ENCODE measurements around the gene IGLL1. TPM values are rescaled to one million over a fixed set of nuclear protein-coding genes. Genes with fewer than 3 reads are reported as not detected.

IGLL1 gene
- polyA plus RNA-seq, 1 of the 3 experiments (the other 2 are of a cell fraction), result not detected

DNA sequence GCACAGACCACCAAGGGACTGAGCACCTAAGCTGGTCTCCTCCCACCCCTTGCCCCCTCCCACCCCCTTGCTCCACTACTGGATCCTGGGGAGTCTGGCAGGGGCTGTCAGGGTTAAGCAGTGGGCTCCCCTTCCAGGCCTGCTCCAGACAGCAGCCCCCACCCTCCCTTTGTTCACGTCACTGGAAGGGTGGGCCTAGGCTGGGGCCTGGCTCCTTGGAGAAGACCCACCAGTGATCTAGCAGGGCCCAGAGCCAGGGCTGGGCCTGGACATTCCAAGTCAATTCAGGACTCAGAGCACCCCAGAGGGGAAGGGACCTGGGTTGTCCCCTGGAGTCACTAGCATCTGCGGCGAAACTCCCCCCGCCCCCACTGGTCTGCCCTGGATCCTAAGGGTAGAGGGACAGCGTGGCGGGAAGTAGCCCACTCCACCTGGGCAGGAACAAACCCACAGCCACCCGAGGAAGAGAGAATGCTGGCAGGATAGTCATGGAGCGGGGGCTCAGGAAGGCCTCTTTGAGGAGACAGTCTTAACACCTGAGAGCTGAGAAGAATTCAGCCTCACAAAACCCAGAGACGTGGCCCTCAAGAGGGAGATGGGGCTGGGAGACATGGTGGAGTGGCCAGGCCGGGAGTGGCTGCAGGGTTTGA is 45.8 kb downstream of the IGLL1 start:
- TF ChIP-seq TCF12 (IDR thresholded peaks at IDR 0.05) (no peak), GABPA (IDR thresholded peaks at IDR 0.05; ENCODE audit: low read depth) (no peak), RCOR1 (IDR thresholded peaks at IDR 0.05; ENCODE audit: low read length) (no peak), GATA2 (CRISPR knock-in tag; IDR thresholded peaks at IDR 0.05) (no peak), POLR2AphosphoS5 (IDR thresholded peaks at IDR 0.05; ENCODE audit: low read depth, low read length) (no peak), FOXJ3 (CRISPR knock-in tag; IDR thresholded peaks at IDR 0.05) (no peak), JUND (IDR thresholded peaks at IDR 0.05) (no peak), SIN3A (IDR thresholded peaks at IDR 0.05; ENCODE audit: borderline replicate concordance, low read depth, low read length) (no peak), FOXM1 (IDR thresholded peaks at IDR 0.05; ENCODE audit: low read depth) (no peak), EP300 (IDR thresholded peaks at IDR 0.05; ENCODE audit: borderline replicate concordance in 1 of 2, low read depth in 1 of 2, low read length in 1 of 2) (no peak), MEF2A (IDR thresholded peaks at IDR 0.05; ENCODE audit: borderline replicate concordance, low read depth) (no peak)
- TF ChIP-seq, protein P1, sequence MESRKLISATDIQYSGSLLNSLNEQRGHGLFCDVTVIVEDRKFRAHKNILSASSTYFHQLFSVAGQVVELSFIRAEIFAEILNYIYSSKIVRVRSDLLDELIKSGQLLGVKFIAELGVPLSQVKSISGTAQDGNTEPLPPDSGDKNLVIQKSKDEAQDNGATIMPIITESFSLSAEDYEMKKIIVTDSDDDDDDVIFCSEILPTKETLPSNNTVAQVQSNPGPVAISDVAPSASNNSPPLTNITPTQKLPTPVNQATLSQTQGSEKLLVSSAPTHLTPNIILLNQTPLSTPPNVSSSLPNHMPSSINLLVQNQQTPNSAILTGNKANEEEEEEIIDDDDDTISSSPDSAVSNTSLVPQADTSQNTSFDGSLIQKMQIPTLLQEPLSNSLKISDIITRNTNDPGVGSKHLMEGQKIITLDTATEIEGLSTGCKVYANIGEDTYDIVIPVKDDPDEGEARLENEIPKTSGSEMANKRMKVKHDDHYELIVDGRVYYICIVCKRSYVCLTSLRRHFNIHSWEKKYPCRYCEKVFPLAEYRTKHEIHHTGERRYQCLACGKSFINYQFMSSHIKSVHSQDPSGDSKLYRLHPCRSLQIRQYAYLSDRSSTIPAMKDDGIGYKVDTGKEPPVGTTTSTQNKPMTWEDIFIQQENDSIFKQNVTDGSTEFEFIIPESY (IDR thresholded peaks at IDR 0.05; ENCODE audit: borderline replicate concordance, low read depth), result no peak
- TF ChIP-seq, protein P2, sequence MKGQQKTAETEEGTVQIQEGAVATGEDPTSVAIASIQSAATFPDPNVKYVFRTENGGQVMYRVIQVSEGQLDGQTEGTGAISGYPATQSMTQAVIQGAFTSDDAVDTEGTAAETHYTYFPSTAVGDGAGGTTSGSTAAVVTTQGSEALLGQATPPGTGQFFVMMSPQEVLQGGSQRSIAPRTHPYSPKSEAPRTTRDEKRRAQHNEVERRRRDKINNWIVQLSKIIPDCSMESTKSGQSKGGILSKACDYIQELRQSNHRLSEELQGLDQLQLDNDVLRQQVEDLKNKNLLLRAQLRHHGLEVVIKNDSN (IDR thresholded peaks at IDR 0.05; ENCODE audit: borderline replicate concordance, low read depth), result no peak
- TF ChIP-seq, protein P3, sequence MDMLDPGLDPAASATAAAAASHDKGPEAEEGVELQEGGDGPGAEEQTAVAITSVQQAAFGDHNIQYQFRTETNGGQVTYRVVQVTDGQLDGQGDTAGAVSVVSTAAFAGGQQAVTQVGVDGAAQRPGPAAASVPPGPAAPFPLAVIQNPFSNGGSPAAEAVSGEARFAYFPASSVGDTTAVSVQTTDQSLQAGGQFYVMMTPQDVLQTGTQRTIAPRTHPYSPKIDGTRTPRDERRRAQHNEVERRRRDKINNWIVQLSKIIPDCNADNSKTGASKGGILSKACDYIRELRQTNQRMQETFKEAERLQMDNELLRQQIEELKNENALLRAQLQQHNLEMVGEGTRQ (IDR thresholded peaks at IDR 0.05; ENCODE audit: borderline replicate concordance, low read depth, low read length), result no peak
- TF ChIP-seq, protein P4, sequence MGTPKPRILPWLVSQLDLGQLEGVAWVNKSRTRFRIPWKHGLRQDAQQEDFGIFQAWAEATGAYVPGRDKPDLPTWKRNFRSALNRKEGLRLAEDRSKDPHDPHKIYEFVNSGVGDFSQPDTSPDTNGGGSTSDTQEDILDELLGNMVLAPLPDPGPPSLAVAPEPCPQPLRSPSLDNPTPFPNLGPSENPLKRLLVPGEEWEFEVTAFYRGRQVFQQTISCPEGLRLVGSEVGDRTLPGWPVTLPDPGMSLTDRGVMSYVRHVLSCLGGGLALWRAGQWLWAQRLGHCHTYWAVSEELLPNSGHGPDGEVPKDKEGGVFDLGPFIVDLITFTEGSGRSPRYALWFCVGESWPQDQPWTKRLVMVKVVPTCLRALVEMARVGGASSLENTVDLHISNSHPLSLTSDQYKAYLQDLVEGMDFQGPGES (IDR thresholded peaks at IDR 0.05; ENCODE audit: low read depth, low read length), result no peak
- TF ChIP-seq, protein P5, sequence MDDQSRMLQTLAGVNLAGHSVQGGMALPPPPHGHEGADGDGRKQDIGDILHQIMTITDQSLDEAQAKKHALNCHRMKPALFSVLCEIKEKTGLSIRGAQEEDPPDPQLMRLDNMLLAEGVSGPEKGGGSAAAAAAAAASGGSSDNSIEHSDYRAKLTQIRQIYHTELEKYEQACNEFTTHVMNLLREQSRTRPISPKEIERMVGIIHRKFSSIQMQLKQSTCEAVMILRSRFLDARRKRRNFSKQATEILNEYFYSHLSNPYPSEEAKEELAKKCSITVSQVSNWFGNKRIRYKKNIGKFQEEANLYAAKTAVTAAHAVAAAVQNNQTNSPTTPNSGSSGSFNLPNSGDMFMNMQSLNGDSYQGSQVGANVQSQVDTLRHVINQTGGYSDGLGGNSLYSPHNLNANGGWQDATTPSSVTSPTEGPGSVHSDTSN (IDR thresholded peaks at IDR 0.05), result no peak
- no peaks in the 10 kb centered on the region for H3F3A ChIP-seq (replicated peaks; ENCODE audit: insufficient read depth)
- no peak overlapping the region for H3K9ac ChIP-seq
- no peak overlapping the region for H3K27ac ChIP-seq (ENCODE audit: low read depth in 2 of 2, low read length in 1 of 2)
- no peaks in the 10 kb centered on the region for H4K20me1 ChIP-seq (ENCODE audit: insufficient read depth)
- DNase-seq, result peak; percentile 28
- no peak overlapping the region for H3K4me2 ChIP-seq
- CTCF ChIA-PET, result interaction anchor here (0.8 to 2.1 kb wide), 7 partner anchors 11 to 315 kb away, joined by 3 to 9 read pairs (median 5); no protein-coding TSS in a partner anchor
- no peaks in the 10 kb centered on the region for H3K79me2 ChIP-seq (ENCODE audit: insufficient read depth)
- POLR2A ChIA-PET, result no interaction called here
- no peaks in the 10 kb centered on the region for H3K36me3 ChIP-seq (replicated peaks in 1 of 2; ENCODE audit: control insufficient read depth in 1 of 2, insufficient read depth in 2 of 2, low read length in 1 of 2)
- H3K4me1 ChIP-seq (ENCODE audit: control insufficient read depth in 1 of 2, insufficient read depth in 2 of 2, low read depth in 1 of 2, low read length in 1 of 2), result peaks cover 0 to 17% of the 10 kb centered on the region in 2 experiments; a peak in 1 of 4 replicates
- WGBS (ENCODE audit: low lambda C conversion rate), result 91% methylated on average over 6 of the region's 10 CpGs
- H3K9me2 ChIP-seq, result no peaks in the 10 kb centered on the region
- no peak overlapping the region for H3K4me3 ChIP-seq (ENCODE audit: low read depth in 2 of 2, low read length in 1 of 2)
- no peaks in the 10 kb centered on the region for H3K27me3 ChIP-seq (ENCODE audit: insufficient read depth)
- H3K9me3 ChIP-seq, result no peaks in the 10 kb centered on the region
- no peak overlapping the region for H2AFZ ChIP-seq (ENCODE audit: low read depth)

Measured in SK-N-SH (cell line).